Peyer's patch (tissue), 4 donors: ENCODE measurements around the gene PHGDH. TPM values are rescaled to one million over a fixed set of nuclear protein-coding genes. Genes with fewer than 3 reads are reported as not detected.
A peak's percentile ranks its signal among the peaks of the same experiment; 100 is the strongest.

Experiments
- DNase-seq, 3 donors: peaks; one replicate each; pipeline ENCODE4 v3.0.0-alpha.2; 2017 to 2019
- H3K27ac ChIP-seq, 4 donors: fragments of 200-600 bp; sonication (generic); one replicate each; pipeline ENCODE4 v1.5.1; 2016 to 2019
- H3K27me3 ChIP-seq, 2 donors: fragments of 200-600 bp; sonication (generic); one replicate each; pipeline ENCODE4 v1.5.1; 2019
- H3K36me3 ChIP-seq, 3 donors: fragments of 200-600 bp; sonication (generic); one replicate each; pipeline ENCODE4 v1.5.1; 2016 to 2019
- H3K4me1 ChIP-seq, 4 donors: fragments of 200-600 bp; sonication (generic); one replicate each; pipeline ENCODE4 v1.5.1; 2016 to 2019
- H3K4me3 ChIP-seq, 4 donors: fragments of 200-600 bp; sonication (generic); 1 replicate in 3 of 4; 2 replicates in 1 of 4; pipeline ENCODE4 v1.5.1; 2016 to 2019; ENCODE audit warnings: mild to moderate bottlenecking in 1 of 4
- H3K9me3 ChIP-seq, 4 donors: fragments of 200-600 bp; sonication (generic); one replicate each; pipeline ENCODE4 v1.5.1; 2016 to 2019; ENCODE audit warnings: mild to moderate bottlenecking in 1 of 4
- CTCF ChIP-seq, 6 experiments: fragments of 450-650 bp in 4 of 6; fragments of 200-600 bp in 2 of 6; sonication (generic) in 1 of 6; IDR thresholded peaks; one replicate each; pipeline ENCODE4 v1.5.1; 2017 to 2019; ENCODE audit warnings: antibody characterized with exemption in 6 of 6, mild to moderate bottlenecking in 3 of 6, moderate library complexity in 1 of 6
- POLR2A ChIP-seq, 2 donors: fragments of 450-650 bp; IDR thresholded peaks; one replicate each; pipeline ENCODE4 v1.5.1; 2017; ENCODE audit warnings: antibody characterized with exemption in 2 of 2, mild to moderate bottlenecking in 2 of 2, moderate library complexity in 2 of 2
- total RNA-seq, 4 donors: library from RNA; depleted of rRNA; stranded (reverse); fragments of >200 nt; gene quantifications; one replicate each; pipeline ENCODE4 v1.1.0, GENCODE V29; 2016

PHGDH gene
- 10 to 100 TPM in 1 of 4 donors, 1 to 10 TPM in 3; 2.8 to 19.0 (median 4.3) TPM for total RNA-seq

GRCh38 chr1:119711804-119712341 lies at the start of gene PHGDH:
Gene PHGDH, plus strand, starts transcription at chr1:119711934. Its CDS starts 89 bp downstream, at chr1:119712023.
- DNase-seq = peak; percentile 20 to 67 (median 59)
- TF ChIP-seq CTCF (IDR thresholded peaks at IDR 0.05) = no peak
- TF ChIP-seq POLR2A (IDR thresholded peaks at IDR 0.05) = no peak
- H3K27ac ChIP-seq = peak within 1 kb of the TSS in 3 of 4 donors; percentile 38 to 76 (median 60)

GRCh38 chr1:119662034-119662437 lies 49.7 kb upstream of the PHGDH start:
- TF ChIP-seq POLR2A (IDR thresholded peaks at IDR 0.05) = no peak
- TF ChIP-seq CTCF (IDR thresholded peaks at IDR 0.05) = peak in 3 of 6 experiments; percentile 4 to 17 (median 4)
- no peak overlapping the region for H3K4me3 ChIP-seq
- H3K36me3 ChIP-seq = no peaks in the 10 kb centered on the region
- H3K4me1 ChIP-seq = peaks cover 0 to 14% (median 5%) of the 10 kb centered on the region in 4 donors
- no peaks in the 10 kb centered on the region for H3K9me3 ChIP-seq
- DNase-seq = peak in 1 of 3 donors; percentile 57
- H3K27ac ChIP-seq = peak overlapping the region in 2 of 4 donors; percentile 23 to 57
- H3K27me3 ChIP-seq = no peaks in the 10 kb centered on the region

More at GRCh38 chr1:119711804-119712341, at the start of gene PHGDH:
- Histone ChIP-seq H3K36me3 (no peaks in the 10 kb centered on the region), H3K9me3 (no peaks in the 10 kb centered on the region), H3K4me3 (peak within 1 kb of the TSS; percentile 38 to 66 (median 52)), H3K27me3 (no peaks in the 10 kb centered on the region), H3K4me1 (peaks cover 0 to 13% (median 2%) of the 10 kb centered on the region in 4 donors)

DNA sequence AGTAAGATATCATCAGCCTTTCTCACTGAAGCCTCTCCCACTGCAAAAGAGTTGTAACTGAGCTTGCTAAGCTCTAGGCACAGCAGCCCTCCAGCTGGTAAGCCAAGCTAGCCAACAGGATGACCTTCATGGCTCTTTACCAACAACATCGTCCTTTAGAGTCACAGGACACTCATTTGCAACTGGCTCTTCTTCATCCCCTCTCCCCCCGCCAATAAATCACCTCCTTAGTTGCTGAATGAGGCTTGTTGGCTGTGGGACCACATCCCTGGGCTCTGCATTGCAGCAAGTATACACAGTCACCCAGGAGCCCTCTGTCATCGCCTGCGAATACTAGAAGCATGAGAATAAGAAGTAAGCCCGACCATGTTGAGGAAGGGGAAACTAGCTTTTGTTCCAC lies 47.7 kb upstream of the PHGDH start:
- Histone ChIP-seq H3K36me3 (no peaks in the 10 kb centered on the region), H3K27ac (no peak overlapping the region), H3K4me1 (peaks cover 0 to 14% (median 5%) of the 10 kb centered on the region in 4 donors), H3K9me3 (no peaks in the 10 kb centered on the region), H3K27me3 (no peaks in the 10 kb centered on the region), H3K4me3 (no peak overlapping the region)
- no peak for TF ChIP-seq POLR2A (IDR thresholded peaks at IDR 0.05)
- DNase-seq = no peak

- H3K9me3 ChIP-seq = no peaks in the 10 kb centered on the region
Observed at GRCh38 chr1:119667173-119667572, 44.6 kb upstream of the PHGDH start.

DNA sequence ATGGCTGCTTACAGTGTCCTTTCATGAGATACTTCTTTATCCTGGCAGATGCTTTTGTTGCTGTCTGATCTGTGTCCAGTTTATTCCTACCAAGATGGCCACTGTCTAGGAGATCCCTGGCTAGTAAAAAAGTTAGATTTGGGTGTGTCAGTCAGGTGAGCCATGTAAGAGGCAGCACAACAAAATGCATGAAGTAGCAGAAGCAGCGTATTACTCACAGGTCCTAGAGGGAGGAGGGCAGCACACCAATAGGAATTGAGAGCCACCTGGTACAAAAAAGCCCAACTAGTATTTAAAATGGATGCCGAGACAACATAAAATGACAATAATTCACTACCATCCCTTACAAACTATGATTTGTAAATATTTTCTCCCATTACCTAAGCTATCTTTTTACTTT lies 40.8 kb upstream of the PHGDH start:
- no peak for DNase-seq
- no peak for TF ChIP-seq CTCF (IDR thresholded peaks at IDR 0.05)
- TF ChIP-seq POLR2A (IDR thresholded peaks at IDR 0.05) = no peak
- Histone ChIP-seq H3K27ac (no peak overlapping the region), H3K36me3 (no peaks in the 10 kb centered on the region), H3K9me3 (no peaks in the 10 kb centered on the region), H3K4me3 (no peak overlapping the region), H3K27me3 (no peaks in the 10 kb centered on the region), H3K4me1 (peaks cover 0 to 3% (median 0%) of the 10 kb centered on the region in 4 donors)

More at GRCh38 chr1:119667173-119667572, 44.6 kb upstream of the PHGDH start:
- Histone ChIP-seq H3K27me3 (no peaks in the 10 kb centered on the region), H3K4me1 (peaks cover 0 to 4% (median 0%) of the 10 kb centered on the region in 4 donors), H3K36me3 (no peaks in the 10 kb centered on the region), H3K27ac (no peak overlapping the region), H3K4me3 (no peak overlapping the region)
- no peak for DNase-seq
- no peak for TF ChIP-seq CTCF (IDR thresholded peaks at IDR 0.05)
- no peak for TF ChIP-seq POLR2A (IDR thresholded peaks at IDR 0.05)

DNA sequence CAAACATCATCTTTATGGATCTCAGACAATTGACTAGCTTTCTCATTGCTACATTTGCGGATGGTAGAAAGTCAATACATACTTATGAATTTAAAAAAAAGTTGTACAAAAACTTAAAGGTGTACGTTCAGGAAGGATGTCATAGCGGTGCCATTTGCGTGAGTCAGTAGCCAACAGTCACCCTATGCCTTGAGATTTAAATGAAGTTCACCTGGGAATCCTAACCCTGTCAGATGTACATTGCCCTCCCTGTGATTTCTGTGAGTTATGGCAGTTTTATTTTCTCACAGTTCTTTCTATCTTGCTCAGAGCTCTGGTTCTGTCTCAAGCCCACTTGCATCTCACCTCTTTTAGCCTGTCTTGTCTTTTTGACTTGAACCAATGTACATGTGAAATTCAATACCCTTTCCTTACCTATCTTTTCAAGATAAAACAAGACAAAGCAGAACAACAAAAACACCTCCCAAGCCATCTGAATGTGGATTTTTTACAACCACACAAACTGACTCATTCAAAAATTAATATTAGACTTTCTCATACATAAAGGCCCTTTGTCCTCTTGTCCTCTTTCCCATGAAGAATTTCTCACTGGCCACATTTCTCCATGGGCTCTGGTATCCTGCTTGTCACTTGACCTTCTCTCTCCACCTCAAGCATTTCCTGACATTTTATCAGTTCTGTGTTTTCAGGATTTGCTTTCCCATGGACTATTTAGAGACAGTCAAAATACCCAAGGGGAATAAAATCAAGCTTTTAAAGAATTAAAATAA lies 38.4 kb upstream of the PHGDH start:
- H3K4me3 ChIP-seq = no peak overlapping the region
- no peak for DNase-seq
- no peak overlapping the region for H3K27ac ChIP-seq
- no peaks in the 10 kb centered on the region for H3K9me3 ChIP-seq
- no peaks in the 10 kb centered on the region for H3K27me3 ChIP-seq
- H3K36me3 ChIP-seq = no peaks in the 10 kb centered on the region
- TF ChIP-seq CTCF (IDR thresholded peaks at IDR 0.05) = no peak
- no peak for TF ChIP-seq POLR2A (IDR thresholded peaks at IDR 0.05)
- H3K4me1 ChIP-seq = peaks cover 0 to 3% (median 0%) of the 10 kb centered on the region in 4 donors
